IgD-negative memory B cell (primary cell): Measurements from ENCODE around the gene GPR137C. TPM values are rescaled to one million over a fixed set of nuclear protein-coding genes. Genes with fewer than 3 reads are reported as not detected.

Source experiments
- H3K27ac Mint-ChIP-seq, 3 donors: one replicate each; pipeline ENCODE4 v1.8.0; 2020 to 2022; ENCODE audit warnings: mild to moderate bottlenecking in 3 of 3, mixed read lengths in 3 of 3, moderate library complexity in 1 of 3
- H3K27me3 Mint-ChIP-seq: one replicate; pipeline ENCODE4 v1.8.0; 2021; ENCODE audit warnings: mixed read lengths
- H3K36me3 Mint-ChIP-seq: one replicate; pipeline ENCODE4 v1.8.0; 2020; ENCODE audit warnings: mild to moderate bottlenecking, mixed read lengths
- H3K4me1 Mint-ChIP-seq, 3 donors: one replicate each; pipeline ENCODE4 v1.8.0; 2020 to 2022; ENCODE audit warnings: mixed read lengths in 3 of 3, mild to moderate bottlenecking in 1 of 3
- H3K4me3 Mint-ChIP-seq, 4 donors: one replicate each; pipeline ENCODE4 v1.8.0; 2020 to 2022; ENCODE audit warnings: mild to moderate bottlenecking in 4 of 4, mixed read lengths in 4 of 4, moderate library complexity in 3 of 4
- H3K9me3 Mint-ChIP-seq, 3 donors: one replicate each; pipeline ENCODE4 v1.8.0; 2020 to 2021; ENCODE audit warnings: mixed read lengths in 3 of 3, mild to moderate bottlenecking in 1 of 3
- polyA plus RNA-seq: library from polyadenylated mRNA; unstranded; fragments of 300-500 nt; fragmentation: Illumina TruSeq; gene quantifications from one replicate; pipeline ENCODE4 v1.2.3, GENCODE V29; 2021

GPR137C gene
- polyA plus RNA-seq, 1 donor from 2014 or later: not detected

DNA sequence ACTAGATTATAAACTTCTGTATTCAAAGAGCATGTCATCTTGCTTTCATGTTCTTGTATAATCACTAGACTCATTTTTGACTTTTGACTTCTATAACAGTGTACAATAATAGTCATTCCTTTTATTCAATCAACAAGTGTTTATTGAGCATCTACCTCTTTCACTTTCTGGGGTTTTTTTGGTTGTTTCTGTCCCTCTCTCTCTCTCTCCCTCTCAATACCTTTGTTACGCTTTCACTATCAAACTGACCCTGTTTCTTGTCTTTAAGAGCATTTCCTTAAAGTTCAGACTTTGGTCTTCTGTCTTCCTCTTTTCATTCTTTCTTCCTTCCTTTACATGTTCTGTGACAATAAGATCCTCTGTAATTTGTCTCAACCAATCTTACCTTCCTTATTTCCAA lies 49.5 kb downstream of the GPR137C start:
- H3K4me3 Mint-ChIP-seq: peak overlapping the region in 1 of 4 donors; percentile 34
- peaks cover 4% of the 10 kb centered on the region for H3K27me3 Mint-ChIP-seq
- H3K4me1 Mint-ChIP-seq: peaks cover 0 to 4% (median 3%) of the 10 kb centered on the region in 3 donors
- peaks cover 2 to 12% (median 6%) of the 10 kb centered on the region in 3 donors for H3K9me3 Mint-ChIP-seq
- peak overlapping the region in 1 of 3 donors; percentile 32 for H3K27ac Mint-ChIP-seq
- H3K36me3 Mint-ChIP-seq: no peaks in the 10 kb centered on the region

DNA sequence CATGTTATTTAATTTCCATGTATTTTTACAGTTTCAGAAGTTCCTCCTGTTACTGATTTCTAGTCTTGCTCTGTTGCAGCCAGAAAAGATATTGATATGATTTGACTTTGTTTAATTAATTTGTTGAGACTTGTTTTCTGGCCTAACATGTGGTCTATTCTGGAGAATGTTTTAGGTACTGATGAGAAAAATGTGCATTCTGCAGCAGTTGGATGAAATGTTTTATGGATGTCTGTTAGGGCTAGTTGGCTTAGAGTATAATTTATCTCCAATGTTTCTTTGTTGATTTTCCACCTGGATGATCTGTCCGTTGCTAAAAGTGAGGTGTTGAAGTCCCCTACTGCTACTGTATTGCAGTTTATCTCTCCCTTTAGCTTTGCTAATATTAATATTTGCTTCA lies 54.4 kb downstream of the GPR137C start:
- H3K4me3 Mint-ChIP-seq: no peak overlapping the region
- H3K27ac Mint-ChIP-seq: no peak overlapping the region
- peaks cover 4% of the 10 kb centered on the region for H3K27me3 Mint-ChIP-seq
- H3K4me1 Mint-ChIP-seq: peaks cover 0 to 5% (median 4%) of the 10 kb centered on the region in 3 donors
- H3K9me3 Mint-ChIP-seq: peaks cover 2 to 12% (median 6%) of the 10 kb centered on the region in 3 donors
- peaks cover 3% of the 10 kb centered on the region for H3K36me3 Mint-ChIP-seq

DNA sequence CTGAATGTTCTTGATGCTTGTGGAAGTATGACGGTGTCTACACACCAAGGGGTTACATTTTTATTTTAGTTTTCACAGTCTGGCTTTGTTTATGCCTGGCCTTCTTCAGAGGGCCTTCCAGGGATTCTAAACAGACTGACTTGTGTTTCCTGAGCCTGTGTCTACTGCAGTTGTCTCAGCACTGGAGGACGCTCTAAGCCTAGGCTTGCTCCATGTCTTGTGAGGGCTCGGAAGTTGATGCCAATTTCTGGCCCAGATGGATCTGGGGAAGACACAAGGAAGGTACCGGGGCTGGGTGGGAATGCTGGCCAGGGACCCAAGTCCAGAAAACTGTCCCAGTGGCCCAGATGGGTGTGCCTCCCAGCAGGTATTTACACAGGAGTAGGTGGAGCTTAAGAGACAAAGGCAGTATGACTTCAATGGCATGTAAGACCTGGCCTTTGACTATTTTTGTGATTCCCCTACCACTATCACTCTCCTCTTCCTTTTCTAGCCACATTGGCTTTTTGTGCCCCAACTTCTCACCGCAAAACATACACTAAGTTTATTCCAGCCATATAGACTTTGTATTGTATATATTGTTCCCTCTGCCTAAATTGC lies 56.9 kb downstream of the GPR137C start:
- Mint-ChIP-seq H3K4me1 (peaks cover 0 to 2% (median 0%) of the 10 kb centered on the region in 3 donors), H3K4me3 (no peak overlapping the region), H3K27me3 (peaks cover 4% of the 10 kb centered on the region), H3K36me3 (peaks cover 3% of the 10 kb centered on the region), H3K9me3 (peaks cover 2 to 12% (median 4%) of the 10 kb centered on the region in 3 donors), H3K27ac (no peak overlapping the region)

DNA sequence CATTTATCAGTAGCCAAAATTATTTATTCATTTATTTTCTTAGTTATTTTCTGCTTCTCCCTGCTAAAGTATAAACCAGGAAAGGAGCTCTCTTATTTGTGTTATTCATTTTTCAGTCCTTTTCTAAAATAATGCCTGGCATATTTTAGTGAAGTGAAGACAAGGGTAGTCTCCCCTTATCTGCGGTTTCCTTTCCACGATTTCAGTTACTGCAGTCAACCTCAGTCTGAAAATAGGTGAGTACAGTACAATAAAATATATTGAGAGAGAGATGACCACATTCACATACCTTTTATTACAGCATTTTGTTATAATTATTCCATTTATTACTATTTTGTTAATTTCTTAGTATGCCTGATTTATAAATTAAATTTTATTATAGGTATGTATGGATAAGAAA lies 57.6 kb downstream of the GPR137C start:
- H3K27me3 Mint-ChIP-seq: peaks cover 4% of the 10 kb centered on the region
- peaks cover 0 to 2% (median 0%) of the 10 kb centered on the region in 3 donors for H3K4me1 Mint-ChIP-seq
- H3K9me3 Mint-ChIP-seq: peaks cover 2 to 6% (median 4%) of the 10 kb centered on the region in 3 donors
- peaks cover 3% of the 10 kb centered on the region for H3K36me3 Mint-ChIP-seq
- H3K27ac Mint-ChIP-seq: no peak overlapping the region
- no peak overlapping the region for H3K4me3 Mint-ChIP-seq

DNA sequence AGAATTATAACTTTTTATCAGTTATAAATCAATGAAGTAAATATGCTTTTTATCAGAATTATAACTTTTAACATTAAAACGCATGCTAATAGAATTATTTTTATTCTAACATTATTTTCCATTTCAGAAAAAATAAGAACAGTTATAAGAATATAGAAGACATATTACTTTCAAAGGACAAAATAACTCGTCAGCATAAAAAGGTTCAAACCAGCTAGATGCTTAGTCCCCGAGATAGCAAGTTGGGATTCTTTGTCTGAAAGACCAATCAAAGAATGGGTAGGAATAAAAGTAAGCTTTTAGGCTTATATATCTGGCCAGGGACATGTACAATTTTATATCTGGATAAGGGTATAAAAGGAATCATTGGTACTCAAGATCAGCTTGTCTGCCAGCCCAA lies 66.0 kb downstream of the GPR137C start:
- peaks cover 0 to 2% (median 0%) of the 10 kb centered on the region in 3 donors for H3K9me3 Mint-ChIP-seq
- no peaks in the 10 kb centered on the region for H3K4me1 Mint-ChIP-seq
- no peaks in the 10 kb centered on the region for H3K27me3 Mint-ChIP-seq
- H3K4me3 Mint-ChIP-seq: no peak overlapping the region
- no peaks in the 10 kb centered on the region for H3K36me3 Mint-ChIP-seq
- no peak overlapping the region for H3K27ac Mint-ChIP-seq

DNA sequence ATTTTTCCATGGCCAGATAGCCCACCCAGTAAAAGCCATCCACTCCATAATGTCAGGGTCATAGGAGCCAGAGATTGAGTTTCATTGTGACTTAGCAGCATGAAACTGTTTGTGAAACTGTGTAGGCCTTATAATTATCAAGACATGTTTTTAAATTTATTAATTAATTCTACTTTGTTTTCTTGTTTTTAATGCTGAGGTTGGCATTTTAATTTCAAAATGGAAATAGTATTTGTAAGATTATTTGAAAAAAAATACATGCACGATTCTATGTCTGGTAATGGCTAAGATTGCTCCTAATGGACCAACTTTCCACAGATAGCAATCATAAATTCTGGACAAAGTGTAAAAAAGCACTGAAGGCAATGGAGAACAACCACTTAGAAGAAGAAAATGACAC lies 67.1 kb downstream of the GPR137C start:
- H3K9me3 Mint-ChIP-seq: peaks cover 0 to 2% (median 0%) of the 10 kb centered on the region in 3 donors

DNA sequence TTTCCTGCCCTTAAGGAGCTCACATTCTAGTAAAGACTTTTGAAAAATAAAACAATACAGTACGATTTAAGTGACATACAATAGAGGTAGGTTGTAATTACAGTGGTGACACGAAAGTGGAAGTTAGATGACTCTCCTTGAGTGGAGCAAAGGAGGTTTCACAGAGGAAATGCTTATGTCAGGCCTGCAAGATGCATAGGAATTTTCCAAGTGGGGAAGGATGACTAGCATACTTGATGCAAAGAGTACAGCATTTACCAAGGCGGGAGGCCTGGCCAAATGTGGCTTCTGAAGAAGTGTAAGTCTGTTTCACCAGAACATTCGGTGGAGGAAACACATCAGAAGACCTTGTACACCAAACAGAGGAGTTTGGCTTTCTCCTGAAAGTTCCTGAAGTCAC lies 87.5 kb downstream of the GPR137C start:
- H3K4me1 Mint-ChIP-seq: no peaks in the 10 kb centered on the region
- H3K36me3 Mint-ChIP-seq: peaks cover 22% of the 10 kb centered on the region
- H3K27ac Mint-ChIP-seq: no peak overlapping the region

More for the DNA sequence above, 67.1 kb downstream of the GPR137C start:
- no peaks in the 10 kb centered on the region for H3K4me1 Mint-ChIP-seq
- no peak overlapping the region for H3K27ac Mint-ChIP-seq
- H3K4me3 Mint-ChIP-seq: no peak overlapping the region
- H3K36me3 Mint-ChIP-seq: no peaks in the 10 kb centered on the region
- H3K27me3 Mint-ChIP-seq: no peaks in the 10 kb centered on the region

DNA sequence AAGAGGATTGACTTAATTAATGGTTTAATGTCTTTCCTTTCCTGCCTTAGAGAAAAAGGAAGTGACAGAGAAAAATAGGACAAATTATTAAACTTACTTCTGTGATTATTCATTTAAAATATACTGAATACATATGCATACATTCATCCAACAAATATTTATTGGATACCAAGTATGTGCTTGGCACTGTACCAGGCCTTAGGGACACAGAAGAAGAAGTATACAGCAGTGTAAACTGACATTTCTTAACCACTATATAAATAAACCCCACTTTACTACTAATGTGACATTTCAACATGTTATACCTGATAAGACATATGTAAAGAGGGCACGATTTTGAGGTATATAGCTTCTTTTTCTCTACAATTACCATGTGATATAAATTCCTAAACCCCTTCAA lies 89.1 kb downstream of the GPR137C start:
- Mint-ChIP-seq H3K36me3 (peaks cover 28% of the 10 kb centered on the region), H3K9me3 (peaks cover 3 to 12% (median 3%) of the 10 kb centered on the region in 3 donors), H3K27me3 (no peaks in the 10 kb centered on the region), H3K4me3 (no peak overlapping the region), H3K4me1 (no peaks in the 10 kb centered on the region), H3K27ac (no peak overlapping the region)

More for the DNA sequence above, 87.5 kb downstream of the GPR137C start:
- H3K27me3 Mint-ChIP-seq: no peaks in the 10 kb centered on the region
- no peak overlapping the region for H3K4me3 Mint-ChIP-seq
- peaks cover 3 to 12% (median 3%) of the 10 kb centered on the region in 3 donors for H3K9me3 Mint-ChIP-seq

DNA sequence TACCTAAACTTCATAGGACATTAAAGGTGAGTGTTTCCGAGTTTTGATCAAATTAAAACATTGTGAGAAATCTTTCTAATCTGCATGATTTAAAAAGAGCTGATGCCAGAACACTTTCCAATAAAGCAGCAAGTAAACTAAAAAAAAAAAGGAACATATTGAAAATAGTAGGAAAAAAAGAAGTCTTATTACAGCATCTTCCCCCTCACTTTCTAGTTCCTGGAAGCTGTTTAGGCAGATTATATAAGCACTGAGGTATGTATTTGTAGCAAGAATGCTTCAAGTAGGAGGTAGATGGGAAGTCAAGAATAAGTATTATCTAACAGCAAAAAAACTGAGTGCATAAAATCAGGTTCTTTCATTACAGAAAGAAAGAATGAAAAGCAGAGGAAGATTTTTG lies 96.9 kb downstream of the GPR137C start:
- Mint-ChIP-seq H3K4me1 (no peaks in the 10 kb centered on the region), H3K36me3 (peaks cover 18% of the 10 kb centered on the region), H3K27ac (peak overlapping the region in 1 of 3 donors; percentile 4), H3K9me3 (no peaks in the 10 kb centered on the region), H3K4me3 (no peak overlapping the region), H3K27me3 (no peaks in the 10 kb centered on the region)

DNA sequence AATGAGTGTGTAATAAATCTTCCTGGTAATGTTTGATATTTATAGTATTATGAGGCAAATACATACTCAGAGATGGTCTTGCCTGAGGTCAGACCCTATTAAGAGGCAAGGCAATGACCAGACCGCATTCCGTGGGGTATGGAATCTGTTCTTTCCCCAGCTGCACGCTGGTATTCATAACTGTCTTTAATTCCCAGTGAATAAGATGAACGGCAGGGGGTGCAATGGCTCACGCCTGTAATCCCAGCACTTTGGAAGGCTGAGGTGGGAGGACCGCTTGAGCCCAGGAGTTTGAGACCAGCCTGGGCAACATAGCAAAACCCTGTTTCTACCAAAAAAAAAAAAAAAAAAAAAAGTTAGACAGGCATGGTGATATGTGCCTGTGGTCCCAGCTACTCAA lies 98.1 kb downstream of the GPR137C start:
- Mint-ChIP-seq H3K36me3 (peaks cover 16% of the 10 kb centered on the region), H3K4me3 (no peak overlapping the region), H3K4me1 (no peaks in the 10 kb centered on the region), H3K9me3 (no peaks in the 10 kb centered on the region), H3K27ac (no peak overlapping the region), H3K27me3 (no peaks in the 10 kb centered on the region)

DNA sequence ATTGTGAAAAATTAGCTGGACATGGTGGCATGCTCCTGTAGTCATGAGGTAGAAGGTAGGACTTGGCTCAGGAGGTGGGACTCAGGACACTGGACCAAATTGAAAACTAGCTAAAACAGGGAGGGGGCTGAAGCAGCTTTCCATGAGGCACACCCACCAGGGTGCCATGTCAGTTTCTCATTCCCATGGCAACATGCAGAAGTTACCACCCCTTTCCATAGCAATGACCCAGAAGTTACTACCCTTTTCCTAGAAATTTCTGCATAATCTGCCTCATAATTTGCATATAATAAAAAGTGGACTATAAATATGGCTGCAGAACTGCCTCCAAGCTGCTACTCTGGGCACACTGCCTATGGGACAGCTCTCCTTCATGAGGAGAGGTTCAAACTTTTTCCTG lies 104.3 kb downstream of the GPR137C start:
- Mint-ChIP-seq H3K27me3 (no peaks in the 10 kb centered on the region), H3K36me3 (peaks cover 3% of the 10 kb centered on the region), H3K9me3 (no peaks in the 10 kb centered on the region), H3K27ac (no peak overlapping the region), H3K4me3 (no peak overlapping the region), H3K4me1 (no peaks in the 10 kb centered on the region)

DNA sequence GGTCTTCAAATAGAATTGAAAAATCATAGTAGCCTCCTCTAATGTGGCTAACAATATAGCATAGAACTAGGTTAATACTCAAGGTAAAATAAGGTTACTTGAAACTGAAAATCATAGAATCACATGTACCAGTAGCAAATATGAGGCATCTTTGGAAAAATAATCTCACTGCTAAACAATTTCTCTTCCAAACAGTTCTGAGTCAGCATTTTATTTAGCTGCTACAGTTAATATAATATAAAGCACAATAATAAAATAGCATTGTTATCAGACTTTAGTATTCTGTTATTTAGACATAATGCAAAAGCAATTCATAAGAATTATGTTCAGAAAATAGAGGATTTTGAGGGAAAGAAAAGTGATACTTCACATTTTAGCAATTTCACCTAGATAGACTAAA lies 107.7 kb downstream of the GPR137C start:
- Mint-ChIP-seq H3K4me1 (no peaks in the 10 kb centered on the region), H3K27me3 (no peaks in the 10 kb centered on the region), H3K27ac (peak overlapping the region in 1 of 3 donors; percentile 14), H3K36me3 (no peaks in the 10 kb centered on the region), H3K9me3 (no peaks in the 10 kb centered on the region), H3K4me3 (no peak overlapping the region)

DNA sequence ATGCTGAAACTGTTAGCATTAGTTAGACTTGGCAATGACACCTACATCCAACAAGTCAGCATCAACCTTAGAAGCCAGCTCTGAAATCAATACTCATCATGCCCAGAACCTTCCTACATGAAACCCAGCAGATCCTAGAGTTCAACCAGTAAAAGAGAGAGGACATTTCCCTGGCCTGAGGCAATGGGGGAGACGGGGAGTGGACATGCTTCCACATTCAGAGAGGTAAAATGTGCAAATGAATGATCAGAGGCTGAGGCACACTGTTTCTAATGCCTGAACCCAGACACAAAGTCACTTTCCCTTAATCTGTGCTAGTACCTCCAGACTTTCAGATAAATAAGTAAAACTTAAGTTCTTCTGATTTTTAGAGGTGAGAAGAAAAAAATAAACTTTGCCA lies 108.2 kb downstream of the GPR137C start:
- Mint-ChIP-seq H3K36me3 (peaks cover 4% of the 10 kb centered on the region), H3K4me1 (no peaks in the 10 kb centered on the region), H3K4me3 (no peak overlapping the region), H3K27ac (peak overlapping the region in 1 of 3 donors; percentile 14), H3K27me3 (no peaks in the 10 kb centered on the region), H3K9me3 (no peaks in the 10 kb centered on the region)

DNA sequence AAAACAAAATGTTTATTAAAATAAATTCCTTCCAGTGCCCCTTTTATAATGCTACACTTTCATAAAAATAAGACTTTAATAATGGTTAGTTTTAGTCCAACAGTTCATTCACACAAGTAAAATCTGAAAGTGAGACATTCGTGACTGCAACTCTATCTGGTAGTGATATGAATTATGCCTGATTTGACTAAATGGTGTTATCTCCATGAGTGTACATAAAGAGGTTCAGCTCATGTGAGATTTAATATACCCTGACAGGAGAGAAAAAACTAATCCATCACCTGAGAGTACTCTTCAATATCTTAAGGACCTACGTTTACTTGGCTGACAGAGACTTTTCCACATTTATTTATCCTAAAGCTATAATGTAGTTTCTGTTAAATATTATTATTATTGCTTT lies 108.7 kb downstream of the GPR137C start:
- Mint-ChIP-seq H3K27ac (no peak overlapping the region), H3K36me3 (peaks cover 4% of the 10 kb centered on the region), H3K27me3 (no peaks in the 10 kb centered on the region), H3K9me3 (no peaks in the 10 kb centered on the region), H3K4me3 (no peak overlapping the region), H3K4me1 (no peaks in the 10 kb centered on the region)

DNA sequence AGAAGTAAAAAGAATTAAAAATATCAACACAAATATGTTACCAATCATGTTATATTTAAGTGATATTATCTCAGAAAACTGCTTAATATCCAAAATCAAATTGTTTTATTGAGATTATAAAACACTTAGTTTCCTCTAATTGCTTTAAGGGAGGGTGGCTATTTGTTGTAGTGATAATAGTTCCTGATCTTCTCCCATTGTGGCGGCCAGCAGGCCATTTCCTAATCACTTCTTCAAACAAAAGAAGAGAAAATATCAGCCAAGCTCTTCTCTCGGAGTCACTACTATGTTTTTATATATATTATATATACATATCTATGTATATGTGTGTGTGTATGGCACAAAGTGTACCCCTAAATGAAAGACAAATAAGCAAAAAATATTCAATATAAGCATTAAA lies 111.2 kb downstream of the GPR137C start:
- Mint-ChIP-seq H3K9me3 (no peaks in the 10 kb centered on the region), H3K27me3 (no peaks in the 10 kb centered on the region), H3K36me3 (peaks cover 6% of the 10 kb centered on the region), H3K4me1 (no peaks in the 10 kb centered on the region), H3K4me3 (no peak overlapping the region), H3K27ac (no peak overlapping the region)

DNA sequence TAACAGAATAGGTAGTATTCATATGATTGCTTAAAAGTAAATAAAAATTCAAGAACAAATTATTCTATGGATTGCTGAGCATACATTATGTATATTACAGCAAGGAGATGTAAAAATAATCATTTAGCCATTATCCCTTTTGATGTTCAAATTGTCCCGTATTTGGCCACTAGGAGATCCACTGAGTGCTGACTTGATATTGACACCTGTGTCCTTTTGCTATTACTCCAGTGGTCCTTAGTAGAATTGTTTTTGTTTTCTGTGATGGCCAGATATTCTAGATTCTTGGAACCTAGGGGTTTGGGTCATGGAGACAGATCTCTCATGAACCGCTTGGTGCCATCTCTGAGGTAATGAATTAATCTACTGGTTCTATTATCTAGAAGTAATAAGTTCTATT lies 126.0 kb downstream of the GPR137C start:
- H3K27ac Mint-ChIP-seq: no peak overlapping the region
- no peak overlapping the region for H3K4me3 Mint-ChIP-seq
- H3K27me3 Mint-ChIP-seq: no peaks in the 10 kb centered on the region
- peaks cover 0 to 2% (median 2%) of the 10 kb centered on the region in 3 donors for H3K4me1 Mint-ChIP-seq
- no peaks in the 10 kb centered on the region for H3K9me3 Mint-ChIP-seq
- H3K36me3 Mint-ChIP-seq: peaks cover 8% of the 10 kb centered on the region
